ENCODE measurements around the gene IFIH1.

The IFIH1 gene

GRCh38 chr2:162318328-162319180 lies at the start of gene IFIH1:
IFIH1 (minus strand) TSS chr2:162318684; CDS start chr2:162318307, 377 bp downstream.
- DNase-seq (ENCODE audit: low read depth) = peak; percentile 56

- DNase-seq (ENCODE audit: low read depth) = no peak
These were observed 46.9 kb upstream of the IFIH1 start for GRCh38 chr2:162365392-162365791.

GRCh38 chr2:162344617-162344950 lies 26.1 kb upstream of the IFIH1 start:
- DNase-seq (ENCODE audit: low read depth) = no peak

- DNase-seq (ENCODE audit: low read depth) = peak; percentile 37
These were observed 25.5 kb upstream of the IFIH1 start, which contains the start of gene GCA for GRCh38 chr2:162343824-162344616. GCA (plus strand) TSS chr2:162344132; CDS start chr2:162344249, 117 bp downstream.

- no peak for DNase-seq (ENCODE audit: low read depth)
These were observed 25.0 kb upstream of the IFIH1 start for GRCh38 chr2:162343492-162343823.

GRCh38 chr2:162342841-162343240 lies 24.4 kb upstream of the IFIH1 start:
- DNase-seq (ENCODE audit: low read depth) = no peak

GRCh38 chr2:162342321-162342720 lies 23.8 kb upstream of the IFIH1 start:
- DNase-seq (ENCODE audit: low read depth) = no peak

- no peak for DNase-seq (ENCODE audit: low read depth)
These were observed 22.3 kb upstream of the IFIH1 start for GRCh38 chr2:162340822-162341221.

- no peak for DNase-seq (ENCODE audit: low read depth)
These were observed 19.4 kb upstream of the IFIH1 start for GRCh38 chr2:162337868-162338267.

GRCh38 chr2:162333968-162334367 lies 15.5 kb upstream of the IFIH1 start:
- no peak for DNase-seq (ENCODE audit: low read depth)

- DNase-seq (ENCODE audit: low read depth) = no peak
These were observed 12.4 kb upstream of the IFIH1 start for GRCh38 chr2:162330881-162331280.

GRCh38 chr2:162328424-162329157 lies 10.1 kb upstream of the IFIH1 start:
- DNase-seq (ENCODE audit: low read depth) = no peak

GRCh38 chr2:162327806-162328205 lies 9.3 kb upstream of the IFIH1 start:
- no peak for DNase-seq (ENCODE audit: low read depth)

- no peak for DNase-seq (ENCODE audit: low read depth)
These were observed 8.8 kb upstream of the IFIH1 start for GRCh38 chr2:162327134-162327769.

GRCh38 chr2:162324953-162325352 lies 6.5 kb upstream of the IFIH1 start:
- no peak for DNase-seq (ENCODE audit: low read depth)

GRCh38 chr2:162320864-162321517 lies 2.5 kb upstream of the IFIH1 start:
- DNase-seq (ENCODE audit: low read depth) = no peak

GRCh38 chr2:162317861-162318327 lies 590 bp downstream of the IFIH1 start:
- DNase-seq (ENCODE audit: low read depth) = no peak

- DNase-seq (ENCODE audit: low read depth) = no peak
These were observed 1.3 kb downstream of the IFIH1 start for GRCh38 chr2:162317058-162317742.

- no peak for DNase-seq (ENCODE audit: low read depth)
These were observed 1.9 kb downstream of the IFIH1 start for GRCh38 chr2:162316590-162316989.

GRCh38 chr2:162315938-162316337 lies 2.5 kb downstream of the IFIH1 start:
- DNase-seq (ENCODE audit: low read depth) = no peak

GRCh38 chr2:162312853-162313252 lies 5.6 kb downstream of the IFIH1 start:
- DNase-seq (ENCODE audit: low read depth) = no peak

Measured in GM04503 (cell line).